ACHN (cell line): ENCODE results near the gene ATP6V0A4.
"Not testable (repeated sequence)": the region's sequence is repeated elsewhere in the genome, so short reads cannot be mapped to it uniquely, and the experiment has no call there.

Experiments used
- DNase-seq: peaks from one replicate; pipeline ENCODE4 v3.0.0-alpha.2; 2015
- in situ Hi-C: cut with HindIII; loops from 2 replicates; pipeline ENCODE4 v1.10.0; 2017; ENCODE audit warnings: low sequenced_read_pairs, low pct_ligation_motif_present, low pct_unique_long_range_greater_than_20kb

The ATP6V0A4 gene

GRCh38 chr7:138727336-138728099, 70.5 kb downstream of the ATP6V0A4 start:
- in situ Hi-C loops: no loop called here
- DNase-seq: no peak

- in situ Hi-C loops: no loop called here
- DNase-seq: no peak
Observed at GRCh38 chr7:138726288-138726687, 71.7 kb downstream of the ATP6V0A4 start.

DNA sequence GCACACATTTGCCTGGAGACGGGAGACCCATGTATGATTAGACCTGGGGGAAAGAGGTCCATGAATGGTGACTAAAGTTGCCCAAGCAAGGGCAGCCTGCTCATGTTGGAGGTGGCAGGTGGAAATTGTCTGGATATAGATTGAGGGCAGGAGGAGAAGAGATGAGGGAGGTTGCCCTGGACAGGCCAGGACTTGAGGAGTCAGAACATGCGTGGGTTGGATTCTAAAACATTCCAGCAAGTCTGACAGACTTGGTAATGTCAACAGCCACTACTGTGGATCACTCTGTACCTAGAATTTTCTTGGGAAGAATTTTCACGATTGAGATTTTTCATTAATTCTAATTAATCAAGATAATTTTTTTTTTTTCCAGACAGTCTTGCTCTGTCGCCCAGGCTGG, 77.7 kb downstream of the ATP6V0A4 start:
- DNase-seq: no peak
- in situ Hi-C loops: no loop called here

DNA sequence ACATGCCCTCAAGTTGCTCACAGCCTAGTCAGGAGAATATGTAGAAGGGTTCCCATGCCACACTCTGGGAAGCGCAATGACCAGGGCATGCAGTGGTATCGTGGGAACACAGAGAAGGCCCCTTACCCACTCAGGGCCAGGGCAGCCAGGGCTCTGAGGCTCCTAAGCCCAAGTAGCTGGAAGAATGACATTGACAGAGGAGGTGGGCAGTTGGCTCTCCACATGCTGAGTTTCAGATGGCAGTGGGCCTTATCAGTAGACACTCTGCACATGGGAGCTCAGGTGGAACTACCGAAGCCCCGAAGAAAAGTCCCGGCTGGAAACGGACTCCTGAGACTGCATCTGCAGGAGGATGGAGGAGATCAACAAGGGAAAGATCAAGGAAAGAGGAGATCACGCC, 81.1 kb downstream of the ATP6V0A4 start:
- DNase-seq: no peak
- in situ Hi-C loops: no loop called here

DNA sequence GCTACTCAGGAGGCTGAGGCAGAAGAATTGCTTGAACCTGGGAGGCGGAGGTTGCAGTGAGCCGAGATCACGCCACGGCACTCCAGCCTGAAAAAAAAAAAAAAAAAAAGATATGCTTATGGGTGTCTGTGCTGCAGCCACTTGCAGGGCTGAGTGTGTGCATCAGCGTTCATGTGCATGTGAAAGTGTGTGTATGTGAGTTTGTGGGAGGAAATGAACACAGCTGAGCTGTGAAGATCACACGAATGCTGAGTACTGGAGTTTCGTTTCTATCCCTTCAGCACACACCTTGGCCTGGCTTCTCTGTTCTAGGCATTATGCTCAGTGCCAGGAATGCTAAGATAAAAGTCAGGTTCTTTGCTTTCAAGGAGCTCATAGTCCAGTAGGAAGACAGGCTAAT, 84.8 kb downstream of the ATP6V0A4 start:
- in situ Hi-C loops: no loop called here
- DNase-seq: no peak

DNA sequence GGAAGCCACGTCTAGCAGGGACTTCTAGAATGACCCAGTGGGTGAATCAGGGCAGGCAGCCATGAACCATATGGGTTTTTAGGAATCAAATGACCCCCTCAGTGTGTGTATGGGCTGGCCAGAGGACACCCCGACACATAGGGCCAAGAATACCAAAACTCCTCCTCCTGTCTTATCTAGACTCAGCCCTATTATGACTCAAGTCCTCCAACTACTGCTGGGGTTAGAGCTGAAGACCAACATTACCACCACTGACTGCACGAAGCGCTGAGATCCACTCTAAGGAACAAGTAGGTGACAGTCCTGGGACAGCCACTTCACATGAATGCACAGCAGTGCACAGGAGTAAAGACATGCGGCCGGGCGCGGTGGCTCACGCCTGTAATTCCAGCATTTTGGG, 85.3 kb downstream of the ATP6V0A4 start:
- no peak for DNase-seq
- in situ Hi-C loops: no loop called here

GRCh38 chr7:138710536-138711385, 87.2 kb downstream of the ATP6V0A4 start:
- in situ Hi-C loops: no loop called here
- DNase-seq: no peak

GRCh38 chr7:138705167-138705566, 92.8 kb downstream of the ATP6V0A4 start:
- no peak for DNase-seq
- in situ Hi-C loops: no loop called here

GRCh38 chr7:138701537-138701923, 96.5 kb downstream of the ATP6V0A4 start:
- no peak for DNase-seq
- in situ Hi-C loops: no loop called here

DNA sequence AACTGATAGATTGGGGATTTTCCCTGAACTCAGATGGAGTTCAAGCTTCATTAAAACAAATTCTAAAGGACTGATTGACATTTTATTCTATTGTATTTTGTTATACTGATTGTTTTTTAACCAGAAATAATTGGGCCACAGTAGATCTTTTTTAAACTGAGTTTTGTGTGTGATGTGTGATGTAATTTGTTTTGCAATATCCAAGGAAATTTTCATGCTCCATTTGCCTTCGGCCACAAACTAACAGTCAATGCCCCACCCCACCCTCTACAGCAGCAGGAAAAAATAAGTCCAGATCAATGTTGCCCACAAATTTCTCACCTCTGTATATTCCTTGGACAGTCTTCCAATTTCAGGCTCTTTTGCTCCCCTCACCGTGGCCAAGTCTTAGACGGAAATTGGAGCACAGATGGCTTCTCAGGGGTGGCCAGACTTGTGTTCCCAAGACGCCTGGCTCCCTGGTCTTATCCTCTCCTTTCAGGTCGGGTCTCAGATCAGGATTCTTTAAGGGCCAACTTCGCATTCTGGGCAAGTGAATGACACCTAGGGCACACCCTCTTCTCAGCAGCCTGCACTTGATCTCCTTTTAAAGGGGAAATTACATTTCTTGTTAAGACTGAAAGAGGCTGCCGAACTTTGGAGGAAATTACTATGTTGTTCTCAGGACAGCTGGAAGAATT, 97.0 kb downstream of the ATP6V0A4 start, which contains the start of gene SVOPL:
TSS of gene SVOPL (minus strand) at position 506 of the 680 bp plus-strand sequence. CDS start 22,317 bp downstream, outside the sequence.
- in situ Hi-C loops: no loop called here
- no peak for DNase-seq

DNA sequence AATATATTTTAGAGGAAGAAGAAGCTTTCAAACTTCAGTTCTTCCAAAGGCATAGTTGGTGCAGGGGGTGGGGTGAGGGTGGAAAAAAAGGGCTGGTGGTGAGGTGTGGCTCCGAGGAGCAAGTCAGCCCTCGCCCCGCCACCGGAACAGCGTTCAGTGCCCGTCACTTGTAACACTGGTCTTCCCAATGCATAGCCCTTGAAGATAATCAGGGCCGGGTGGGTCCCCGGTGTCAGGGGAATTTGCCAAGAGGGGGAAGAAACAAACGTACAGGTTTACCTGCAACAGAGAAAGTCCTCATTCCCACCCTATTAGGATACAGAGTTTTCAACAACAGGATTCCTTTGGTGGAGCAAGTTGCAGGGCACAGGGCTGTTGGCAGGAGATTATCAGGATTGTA, 98.3 kb downstream of the ATP6V0A4 start:
- in situ Hi-C loops: no loop called here
- no peak for DNase-seq

GRCh38 chr7:138698281-138698680, 99.7 kb downstream of the ATP6V0A4 start:
- no peak for DNase-seq
- in situ Hi-C loops: no loop called here

GRCh38 chr7:138697535-138698182, 100.3 kb downstream of the ATP6V0A4 start:
- no peak for DNase-seq
- in situ Hi-C loops: no loop called here

DNA sequence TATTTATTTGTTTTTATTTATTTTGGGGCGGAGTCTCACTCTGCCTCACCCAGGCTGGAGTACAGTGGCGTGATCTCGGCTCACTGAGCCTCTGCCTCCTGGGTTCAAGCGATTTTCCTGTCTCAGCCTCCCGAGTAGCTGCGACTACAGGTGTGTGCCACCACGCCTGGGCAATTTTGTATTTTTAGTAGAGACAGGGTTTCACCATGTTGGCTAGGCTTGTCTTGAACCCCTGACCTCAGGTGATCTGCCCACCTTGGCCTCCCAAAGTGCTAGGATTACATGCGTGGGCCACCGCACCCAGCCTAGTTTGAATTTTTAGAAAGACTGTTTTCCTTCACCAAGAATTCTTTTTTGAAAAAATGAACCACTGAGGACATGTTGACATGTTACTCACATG, 102.2 kb downstream of the ATP6V0A4 start:
- in situ Hi-C loops, DNase-seq: not testable (repeated sequence)

- DNase-seq: no peak
- in situ Hi-C loops: no loop called here
Observed at GRCh38 chr7:138695106-138695505, 102.9 kb downstream of the ATP6V0A4 start.

GRCh38 chr7:138691178-138691577, 106.8 kb downstream of the ATP6V0A4 start:
- in situ Hi-C loops: no loop called here
- DNase-seq: no peak

DNA sequence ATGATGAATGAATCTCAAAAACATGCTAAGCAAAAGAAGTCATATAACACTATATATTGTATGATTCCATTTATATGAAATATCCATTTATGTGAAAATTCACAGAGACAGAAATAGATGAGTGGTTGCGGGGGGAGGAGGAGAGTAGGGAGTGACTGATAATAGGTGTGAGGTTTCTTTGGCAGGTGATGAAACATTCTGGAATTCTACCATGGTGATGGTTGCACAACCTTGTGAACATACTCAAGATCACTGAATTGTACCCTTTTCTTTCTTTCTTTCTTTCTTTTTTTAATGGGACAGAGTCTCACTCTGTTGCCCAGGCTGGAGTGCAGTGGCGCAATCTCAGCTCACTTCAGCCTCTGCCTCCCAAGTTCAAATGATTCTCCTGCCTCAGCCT, 107.5 kb downstream of the ATP6V0A4 start:
- DNase-seq: no peak
- in situ Hi-C loops: no loop called here

GRCh38 chr7:138688037-138688436, 110.0 kb downstream of the ATP6V0A4 start:
- in situ Hi-C loops, DNase-seq: not testable (repeated sequence)

DNA sequence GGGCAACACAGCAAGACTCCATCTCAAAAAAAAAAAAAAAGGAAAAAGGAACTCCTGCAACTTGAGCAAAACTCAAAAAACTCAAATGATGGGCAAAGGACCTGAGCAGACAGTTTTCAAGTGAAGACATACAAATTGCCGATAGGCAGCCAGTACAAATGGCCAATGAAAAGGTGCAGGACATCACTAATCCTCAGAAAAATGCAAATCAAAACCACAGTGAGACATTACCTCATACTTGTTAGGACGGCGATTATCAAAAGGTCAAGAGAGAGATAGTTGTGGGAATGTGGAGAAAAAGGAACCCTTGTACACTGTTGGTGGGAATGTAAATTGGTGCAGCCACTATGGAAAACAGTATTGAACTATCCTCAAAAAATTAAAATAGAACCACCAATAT, 113.7 kb downstream of the ATP6V0A4 start:
- DNase-seq: no peak
- in situ Hi-C loops: no loop called here
